Activated effector memory CD4-positive, alpha-beta T cell treated with Interleukin-2 at 50 U/mL for 16 hours (primary cell): ENCODE results near the gene AMIGO1.

Experiments used
- DNase-seq: peaks from one replicate; pipeline ENCODE4 v3.0.0-alpha.2; 2020

The AMIGO1 gene

GRCh38 chr1:109509176-109510134 lies at the start of gene AMIGO1:
AMIGO1 (minus strand) TSS chr1:109509727; CDS start chr1:109508912, 815 bp downstream.
- DNase-seq, result peak; percentile 55

- no peak for DNase-seq
Measured at GRCh38 chr1:109557520-109557919, 48.0 kb upstream of the AMIGO1 start.

GRCh38 chr1:109556563-109556962 lies 47.0 kb upstream of the AMIGO1 start:
- DNase-seq, result no peak

- peak; percentile 95 for DNase-seq
Measured at GRCh38 chr1:109548321-109549267, 39.1 kb upstream of the AMIGO1 start, which contains the start of gene GNAI3. GNAI3 (plus strand) TSS chr1:109548615; CDS start chr1:109548721, 106 bp downstream.

GRCh38 chr1:109547463-109548320 lies 38.2 kb upstream of the AMIGO1 start:
- DNase-seq, result peak; percentile 9

- peak; percentile 75 for DNase-seq
Measured at GRCh38 chr1:109546311-109547109, 37.0 kb upstream of the AMIGO1 start.

GRCh38 chr1:109543988-109544735 lies 34.6 kb upstream of the AMIGO1 start:
- DNase-seq, result no peak

- no peak for DNase-seq
Measured at GRCh38 chr1:109543283-109543987, 33.9 kb upstream of the AMIGO1 start.

- no peak for DNase-seq
Measured at GRCh38 chr1:109542657-109543056, 33.1 kb upstream of the AMIGO1 start.

- no peak for DNase-seq
Measured at GRCh38 chr1:109541102-109541501, 31.6 kb upstream of the AMIGO1 start.

GRCh38 chr1:109539676-109540075 lies 30.1 kb upstream of the AMIGO1 start, which contains the start of gene GPR61:
GPR61 (plus strand) TSS chr1:109539872; CDS start chr1:109543023, 3,151 bp downstream.
- DNase-seq, result no peak

- DNase-seq, result no peak
Measured at GRCh38 chr1:109538827-109539555, 29.5 kb upstream of the AMIGO1 start.

- DNase-seq, result no peak
Measured at GRCh38 chr1:109537450-109538178, 28.1 kb upstream of the AMIGO1 start.

- no peak for DNase-seq
Measured at GRCh38 chr1:109535971-109536491, 26.5 kb upstream of the AMIGO1 start.

- no peak for DNase-seq
Measured at GRCh38 chr1:109535481-109535880, 26.0 kb upstream of the AMIGO1 start.

GRCh38 chr1:109534307-109534858 lies 24.9 kb upstream of the AMIGO1 start:
- DNase-seq, result no peak

- peak; percentile 85 for DNase-seq
Measured at GRCh38 chr1:109532365-109533136, 23.0 kb upstream of the AMIGO1 start.
